Activated CD4-positive, CD25-positive, alpha-beta regulatory T cell treated with anti-CD3 and anti-CD28 coated beads, Interleukin-2, amount 50 U/mL, for 72 hours (primary cell): ENCODE results near the gene CEP120.
A peak's percentile ranks its signal among the peaks of the same experiment; 100 is the strongest.
"Not testable (repeated sequence)": the region's sequence is repeated elsewhere in the genome, so short reads cannot be mapped to it uniquely, and the experiment has no call there.

Experiments used
- DNase-seq: peaks from one replicate; pipeline ENCODE4 v3.0.0; 2021

CEP120 gene

GRCh38 chr5:123423278-123424149, at the start of gene CEP120:
CEP120 (minus strand) TSS chr5:123423403; CDS start chr5:123422998, 405 bp downstream.
- peak; percentile 91 for DNase-seq

DNA sequence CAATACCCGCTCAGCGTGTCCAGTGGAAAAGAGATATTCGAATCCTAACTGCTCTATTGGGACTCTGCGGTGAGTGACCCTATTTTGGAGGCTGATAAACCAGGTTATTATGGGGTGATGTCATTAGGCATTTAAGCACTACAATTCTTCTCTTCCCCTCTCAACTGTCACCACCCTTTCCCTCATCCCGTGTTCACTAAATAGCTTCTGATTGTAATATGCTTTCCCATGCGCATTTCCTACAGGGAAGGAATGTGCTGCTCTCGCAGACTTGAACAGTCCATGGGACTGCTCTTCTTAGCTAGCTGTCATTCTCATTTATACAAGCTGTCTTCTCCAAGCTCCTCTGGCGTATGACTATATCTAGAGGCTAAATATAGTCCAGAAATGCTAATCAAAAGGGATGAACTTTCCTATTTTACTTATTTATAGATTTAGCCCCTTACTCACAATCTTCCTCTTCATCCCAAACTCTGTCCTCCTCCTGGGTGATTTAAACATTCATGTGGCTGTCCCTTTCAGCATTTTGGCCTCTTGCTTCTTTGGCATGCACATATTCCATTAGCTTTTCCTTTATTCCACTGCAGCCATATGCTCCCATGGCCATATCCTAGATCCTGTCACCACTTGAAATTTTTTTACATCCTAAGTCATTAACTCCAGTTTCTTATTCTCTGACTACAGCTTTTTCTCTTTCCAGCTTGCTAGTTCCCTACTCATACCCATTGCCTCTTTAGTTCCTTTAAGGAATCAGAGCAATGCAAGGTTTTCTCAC, 49.1 kb upstream of the CEP120 start:
- no peak for DNase-seq

GRCh38 chr5:123471385-123471784, 48.2 kb upstream of the CEP120 start:
- DNase-seq, result no peak

GRCh38 chr5:123466839-123467238, 43.6 kb upstream of the CEP120 start:
- not testable (repeated sequence) for DNase-seq

- no peak for DNase-seq
These were observed 37.1 kb upstream of the CEP120 start for GRCh38 chr5:123460296-123460729.

DNA sequence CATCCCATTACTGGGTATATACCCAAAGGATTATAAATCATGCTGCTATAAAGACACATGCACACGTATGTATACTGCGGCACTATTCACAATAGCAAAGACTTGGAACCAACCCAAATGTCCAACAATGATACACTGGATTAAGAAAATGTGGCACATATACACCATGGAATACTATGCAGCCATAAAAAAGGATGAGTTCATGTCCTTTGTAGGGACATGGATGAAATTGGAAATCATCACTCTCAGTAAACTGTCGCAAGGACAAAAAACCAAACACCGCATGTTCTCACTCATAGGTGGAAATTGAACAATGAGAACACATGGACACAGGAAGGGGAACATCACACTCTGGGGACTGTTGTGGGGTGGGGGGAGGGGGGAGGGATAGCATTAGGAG, 35.8 kb upstream of the CEP120 start:
- not testable (repeated sequence) for DNase-seq

DNA sequence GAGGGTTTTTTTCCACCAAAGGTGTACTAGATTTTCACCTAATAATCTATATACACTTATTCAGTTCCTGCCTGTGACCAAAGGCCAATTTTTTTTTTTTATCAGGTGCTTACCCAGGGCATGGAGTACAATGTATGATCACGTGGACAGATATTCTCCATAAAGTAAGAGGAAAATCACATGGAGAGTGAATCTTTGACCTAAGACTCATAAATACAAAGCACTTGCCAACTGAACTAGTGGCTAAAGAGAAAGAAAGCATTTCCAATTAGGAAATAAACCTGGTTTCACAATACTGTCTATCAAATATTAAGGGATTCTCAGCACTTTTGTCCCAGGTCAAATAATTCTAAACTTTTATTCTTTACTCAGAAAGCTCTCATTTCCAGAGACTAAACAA, 33.0 kb upstream of the CEP120 start:
- no peak for DNase-seq

DNA sequence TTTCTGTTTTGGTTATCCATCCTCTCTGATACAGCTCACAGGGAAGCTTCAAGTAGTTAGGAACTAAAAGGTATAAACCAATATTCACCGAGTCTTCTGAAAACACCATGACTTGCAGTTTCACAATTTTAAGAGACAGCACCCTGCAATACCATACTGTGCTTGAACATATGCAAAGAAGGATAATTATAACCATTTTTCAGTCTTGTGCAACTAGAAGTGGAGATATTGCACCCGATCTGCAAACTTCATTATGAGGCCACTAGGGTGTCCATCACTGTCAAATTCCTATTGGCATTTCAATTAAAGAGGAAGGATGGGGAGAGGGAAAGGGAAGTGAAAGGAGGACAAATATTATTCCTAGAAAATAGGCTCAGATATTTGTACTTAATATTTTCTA, 32.4 kb upstream of the CEP120 start:
- DNase-seq, result no peak

DNA sequence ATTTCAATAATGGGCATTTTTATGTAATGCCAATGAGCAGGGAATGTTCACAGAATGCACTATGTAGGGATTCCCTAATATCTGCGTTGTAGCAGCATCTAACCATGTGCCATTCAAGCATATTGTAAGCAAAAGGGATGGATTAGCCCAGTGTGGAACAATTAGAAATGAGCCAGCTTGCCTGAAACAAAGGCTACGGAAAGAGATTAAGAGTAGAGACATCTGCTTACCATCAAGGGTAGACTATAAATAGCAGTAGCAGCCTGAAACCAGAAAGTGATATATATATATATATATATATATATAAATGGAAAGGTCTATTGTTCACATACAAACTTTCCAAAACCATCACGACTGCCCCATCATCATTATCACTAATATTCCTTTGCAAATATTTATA, 31.9 kb upstream of the CEP120 start:
- no peak for DNase-seq

DNA sequence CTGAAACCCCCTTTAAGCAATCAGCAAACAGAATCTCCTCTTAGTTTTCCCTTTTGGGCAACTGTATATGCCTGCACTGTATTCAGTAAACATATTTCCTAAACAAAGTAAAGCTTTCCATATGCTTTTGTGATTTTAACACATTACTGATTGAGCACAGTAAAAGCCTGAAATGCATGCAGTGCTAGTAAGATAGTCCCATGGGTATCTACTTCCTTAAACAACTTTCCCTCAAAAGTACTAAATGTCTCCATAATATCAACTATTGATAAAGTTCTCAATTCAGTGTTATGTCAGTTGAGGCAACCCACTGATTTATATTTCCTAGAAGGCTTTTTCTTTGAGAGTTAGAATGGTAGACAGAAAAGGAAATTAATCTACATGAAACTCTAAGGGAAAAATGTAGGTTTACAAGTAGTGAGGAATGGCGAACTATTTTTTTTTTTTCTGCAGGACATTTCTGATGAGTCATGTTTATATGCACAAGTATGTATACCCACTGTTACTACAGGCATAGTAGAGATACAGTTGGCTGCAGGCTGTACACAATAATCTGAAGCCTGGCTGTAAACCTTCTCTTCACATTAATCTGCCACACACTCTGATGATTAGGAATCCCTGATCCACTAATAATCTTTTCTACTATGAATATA, 31.2 kb upstream of the CEP120 start:
- no peak for DNase-seq

DNA sequence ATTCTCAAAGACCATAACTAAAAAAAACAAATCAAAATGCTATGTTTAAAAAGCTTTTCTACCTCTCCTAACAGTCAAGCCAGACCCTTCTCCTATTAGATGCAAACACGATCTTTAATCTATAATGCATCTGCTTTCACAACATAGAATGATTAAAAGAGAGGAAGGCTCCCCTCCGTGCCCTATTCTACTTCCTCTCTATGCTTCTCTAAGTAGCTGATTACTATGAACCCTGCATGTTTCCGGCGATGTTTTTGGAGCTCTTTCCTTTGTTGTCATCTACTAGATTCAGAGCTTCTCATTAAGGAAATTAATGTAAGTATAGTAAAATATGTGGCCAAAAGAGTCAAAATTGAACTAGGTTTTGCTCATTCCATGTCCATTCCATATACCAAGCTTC, 29.2 kb upstream of the CEP120 start:
- DNase-seq, result no peak

DNA sequence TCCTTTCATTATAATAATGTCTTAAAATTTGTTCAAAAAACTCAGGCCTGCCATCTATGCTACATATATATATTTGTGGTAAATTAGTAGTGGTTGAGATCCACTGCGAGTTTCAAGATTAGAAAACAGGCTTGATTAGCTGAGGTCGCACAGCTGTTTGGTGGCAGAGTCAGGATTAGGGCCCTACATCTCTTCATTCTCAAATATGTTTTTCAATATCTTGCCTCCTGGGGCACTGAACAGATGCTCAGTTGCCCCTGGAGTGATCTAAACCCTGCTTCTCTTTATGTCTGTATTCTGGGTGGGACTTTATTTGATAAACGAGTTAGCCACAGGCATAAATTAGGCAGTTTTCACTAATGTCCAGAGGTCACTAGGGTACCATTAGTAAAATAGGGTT, 27.8 kb upstream of the CEP120 start:
- DNase-seq, result no peak

DNA sequence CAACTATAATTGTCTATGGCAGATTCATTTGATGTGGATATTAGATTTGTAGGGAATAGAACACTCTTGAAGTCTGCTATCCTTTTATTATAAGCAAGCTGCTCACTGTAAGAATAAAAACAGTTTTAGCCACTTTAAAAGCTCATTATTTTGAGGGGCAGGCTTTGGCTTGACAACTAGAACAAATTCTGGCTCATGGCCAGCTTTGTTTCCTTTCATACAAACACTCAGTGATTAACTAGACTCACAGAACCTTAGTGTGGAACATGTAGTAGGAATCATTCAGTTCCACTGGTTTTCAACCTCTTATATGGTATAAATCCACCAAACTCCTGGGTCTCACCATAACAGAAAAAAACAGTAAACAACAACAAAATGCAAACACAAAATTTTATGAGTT, 27.4 kb upstream of the CEP120 start:
- no peak for DNase-seq

GRCh38 chr5:123450114-123450513, 26.9 kb upstream of the CEP120 start:
- no peak for DNase-seq

DNA sequence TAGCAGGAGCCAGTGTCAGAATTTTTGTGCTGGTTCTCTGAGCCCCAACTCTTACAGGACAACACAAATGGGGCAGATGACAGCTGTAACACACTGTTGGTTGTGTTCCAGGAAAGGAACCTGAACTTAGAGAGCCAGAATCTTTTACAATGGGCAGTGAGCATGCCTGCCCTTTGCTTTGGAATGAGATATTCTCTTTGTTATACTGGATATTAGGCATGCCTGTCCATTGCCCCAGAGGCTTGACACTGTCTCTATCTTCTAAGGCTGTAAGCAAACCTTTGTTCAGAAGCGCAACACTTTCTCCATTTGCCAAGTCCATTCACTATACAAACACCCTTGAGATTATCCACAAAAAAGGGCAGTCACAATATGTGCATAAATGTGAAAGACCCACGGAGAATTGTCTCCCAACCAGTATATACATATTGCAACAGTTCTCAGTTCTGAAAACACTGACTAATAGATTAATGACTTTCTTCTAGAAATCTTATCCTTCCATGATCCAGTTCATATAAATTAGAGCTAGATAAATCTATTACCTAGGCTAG, 26.3 kb upstream of the CEP120 start:
- DNase-seq, result no peak

GRCh38 chr5:123448743-123449142, 25.5 kb upstream of the CEP120 start:
- DNase-seq, result no peak

GRCh38 chr5:123448017-123448617, 24.9 kb upstream of the CEP120 start:
- DNase-seq, result no peak

DNA sequence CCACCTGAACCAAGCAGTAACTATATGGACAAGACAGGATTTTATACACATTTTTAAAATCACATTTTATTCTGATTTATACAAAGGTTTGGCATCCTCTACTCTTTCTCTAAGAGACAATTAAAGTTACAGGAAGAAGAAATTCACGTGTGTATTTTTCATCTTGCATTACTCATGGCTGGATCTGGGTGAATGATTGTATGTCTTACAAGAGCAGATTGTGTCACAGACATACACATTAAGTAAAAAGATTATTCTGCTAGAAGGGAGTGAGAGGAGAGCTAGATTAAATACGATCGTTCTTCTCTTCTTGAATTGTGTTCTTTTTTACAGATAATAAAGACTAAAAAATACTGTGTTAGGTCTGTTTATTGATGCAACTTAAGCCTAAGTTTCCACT, 20.8 kb upstream of the CEP120 start:
- no peak for DNase-seq

DNA sequence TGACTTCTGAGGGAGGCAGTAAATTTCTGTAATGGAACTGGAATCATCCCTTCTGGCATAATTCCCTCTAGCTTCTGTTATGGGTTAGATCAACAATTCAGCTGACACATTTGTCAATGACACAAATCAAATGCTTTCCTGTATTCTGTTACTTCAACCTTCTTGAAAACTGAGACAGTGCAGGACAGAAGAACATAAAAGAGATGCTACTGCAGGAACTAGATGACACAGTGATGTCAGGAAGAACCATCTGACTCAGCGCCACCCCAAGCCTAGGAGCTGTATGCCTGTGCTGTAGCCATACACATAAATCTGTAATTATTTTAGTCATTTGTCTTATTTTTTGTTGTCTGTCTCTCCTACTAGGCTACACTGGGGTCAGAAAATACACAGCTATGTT, 18.2 kb upstream of the CEP120 start:
- peak; percentile 37 for DNase-seq

DNA sequence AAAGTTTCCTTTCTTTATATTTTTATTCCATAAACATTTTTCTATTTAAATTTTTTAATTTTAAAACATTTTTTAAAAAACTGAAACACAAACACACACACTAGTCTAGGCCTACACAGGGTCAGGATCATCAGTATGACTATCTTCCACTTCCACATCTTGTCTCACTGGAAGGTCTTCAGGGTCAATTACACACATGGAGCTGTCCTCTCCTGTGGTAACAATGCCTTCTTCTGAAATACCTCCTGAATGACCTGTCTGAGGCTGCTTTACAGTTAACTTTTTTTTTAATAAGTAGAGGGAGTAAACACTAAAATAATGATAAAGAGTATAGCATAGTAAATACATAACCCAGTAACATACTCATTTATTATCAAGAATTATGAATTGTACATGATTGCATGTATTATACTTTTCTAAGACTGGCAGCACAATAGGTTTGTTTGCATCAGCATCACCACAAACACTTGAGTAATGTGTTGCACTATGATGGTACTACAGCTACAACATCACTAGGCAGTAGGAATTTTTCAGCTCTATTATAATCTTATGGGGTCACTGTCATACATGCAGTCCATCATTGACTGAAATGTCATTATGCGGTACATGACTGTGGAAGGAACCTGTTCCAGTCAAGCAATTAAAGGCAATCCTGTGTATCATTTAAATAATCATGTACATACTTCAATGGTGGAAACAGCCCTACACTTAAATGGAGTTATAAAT, 17.4 kb upstream of the CEP120 start:
- no peak for DNase-seq

DNA sequence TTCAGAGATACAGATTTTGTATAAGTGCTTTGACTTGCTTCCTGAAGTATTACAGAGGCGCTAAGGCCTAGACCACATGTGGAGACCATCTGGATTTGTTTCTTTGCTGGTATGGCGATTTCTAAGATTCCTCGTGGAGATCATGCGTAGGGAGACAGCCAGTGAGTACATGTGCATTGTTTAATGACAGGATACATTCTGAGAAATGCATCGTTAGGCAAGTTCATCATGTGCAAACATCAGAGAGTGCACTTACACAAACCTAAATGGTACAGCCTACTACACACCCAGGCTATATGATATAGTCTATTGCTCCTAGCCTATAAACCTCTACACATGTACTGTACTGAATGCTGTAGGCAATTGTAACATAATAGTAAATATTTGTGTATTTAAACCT, 16.5 kb upstream of the CEP120 start:
- DNase-seq, result no peak

DNA sequence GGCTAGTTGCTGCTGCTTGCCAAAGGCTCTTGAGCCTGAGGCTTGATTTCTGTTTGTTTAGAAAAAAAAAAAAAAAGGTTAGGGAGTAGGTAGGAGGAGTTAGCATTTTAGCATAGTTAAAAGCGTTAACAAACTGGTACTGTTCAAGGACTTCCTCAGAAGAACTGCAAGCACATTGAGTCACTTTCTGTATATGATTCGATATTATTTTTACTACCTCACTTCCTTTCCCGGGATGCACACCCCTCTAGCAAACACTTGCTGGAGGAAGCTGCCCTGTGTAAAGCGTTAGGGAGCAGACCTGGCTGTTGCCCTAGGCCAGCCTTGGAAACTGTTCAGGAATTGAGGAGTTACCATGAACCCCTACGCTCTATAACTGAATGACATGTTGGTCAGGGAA, 15.7 kb upstream of the CEP120 start:
- no peak for DNase-seq
